ENCODE measurements around the gene CTXN1. TPM values are rescaled to one million over a fixed set of nuclear protein-coding genes. Genes with fewer than 3 reads are reported as not detected.

Gene CTXN1
- total RNA-seq, 1 experiment from 2014 or later: 5.2 TPM

- H3K27ac Mint-ChIP-seq (ENCODE audit: low read depth, unreplicated experiment): peak overlapping the region; percentile 97
- TF ChIP-seq CTCF (IDR thresholded peaks at IDR 0.05; ENCODE audit: unreplicated experiment): no peak
- intact Hi-C loops (cut with micrococcal nuclease): loop anchor here (5.0 kb wide), 2 partner anchors 44 to 214 kb away; no protein-coding TSS in a partner anchor
- BruUV-seq (replicated peaks): TSS peak; percentile 34
- H3K36me3 Mint-ChIP-seq (ENCODE audit: insufficient read depth, unreplicated experiment): peaks cover 41% of the 10 kb centered on the region
- peak overlapping the region; percentile 94 for H3K4me3 Mint-ChIP-seq (ENCODE audit: unreplicated experiment)
- ChIA-PET CTCF (interaction anchor here (0.9 to 4.3 kb wide), 21 partner anchors 8 to 762 kb away, joined by 3 to 47 read pairs (median 9); partner anchors contain the start of genes ELAVL1 and SNAPC2), POLR2A (interaction anchor here (0.6 to 4.9 kb wide), 19 partner anchors 10 to 378 kb away, joined by 3 to 82 read pairs (median 5); partner anchors contain the start of genes ELAVL1, MAP2K7, NDUFA7 and PET100)
- DNase-seq (ENCODE audit: unreplicated experiment): no peak
- no peaks in the 10 kb centered on the region for H3K27me3 Mint-ChIP-seq (ENCODE audit: insufficient read depth, unreplicated experiment)
- H3K4me1 Mint-ChIP-seq (ENCODE audit: insufficient read depth, unreplicated experiment): peaks cover 11% of the 10 kb centered on the region
- H3K9me3 Mint-ChIP-seq (ENCODE audit: unreplicated experiment): no peaks in the 10 kb centered on the region
Measured at GRCh38 chr19:7942981-7943443, 17.1 kb upstream of the CTXN1 start.

GRCh38 chr19:7941895-7942596 is 16.1 kb upstream of the CTXN1 start:
- ChIA-PET POLR2A (interaction anchor here (0.5 to 4.9 kb wide), 9 partner anchors 11 to 493 kb away, joined by 3 to 82 read pairs (median 4); partner anchors contain the start of genes ELAVL1 and SNAPC2), CTCF (interaction anchor here (0.7 to 4.3 kb wide), 2 partner anchors 60 to 111 kb away, joined by 4 to 47 read pairs; no protein-coding TSS in a partner anchor)
- TF ChIP-seq CTCF (IDR thresholded peaks at IDR 0.05; ENCODE audit: unreplicated experiment): no peak
- no TSS peak for BruUV-seq (replicated peaks)
- Mint-ChIP-seq H3K9me3 (ENCODE audit: unreplicated experiment) (no peaks in the 10 kb centered on the region), H3K4me3 (ENCODE audit: unreplicated experiment) (peak overlapping the region; percentile 94), H3K27me3 (ENCODE audit: insufficient read depth, unreplicated experiment) (no peaks in the 10 kb centered on the region), H3K36me3 (ENCODE audit: insufficient read depth, unreplicated experiment) (peaks cover 51% of the 10 kb centered on the region), H3K4me1 (ENCODE audit: insufficient read depth, unreplicated experiment) (peaks cover 11% of the 10 kb centered on the region), H3K27ac (ENCODE audit: low read depth, unreplicated experiment) (peak overlapping the region; percentile 97)
- no peak for DNase-seq (ENCODE audit: unreplicated experiment)
- intact Hi-C loops (cut with micrococcal nuclease): loop anchor here (5.0 kb wide), 2 partner anchors 45 to 215 kb away; no protein-coding TSS in a partner anchor

GRCh38 chr19:7940841-7941240 is 14.9 kb upstream of the CTXN1 start:
- Mint-ChIP-seq H3K27ac (ENCODE audit: low read depth, unreplicated experiment) (no peak overlapping the region), H3K27me3 (ENCODE audit: insufficient read depth, unreplicated experiment) (no peaks in the 10 kb centered on the region), H3K36me3 (ENCODE audit: insufficient read depth, unreplicated experiment) (peaks cover 63% of the 10 kb centered on the region), H3K4me1 (ENCODE audit: insufficient read depth, unreplicated experiment) (peaks cover 11% of the 10 kb centered on the region), H3K4me3 (ENCODE audit: unreplicated experiment) (peak overlapping the region; percentile 21), H3K9me3 (ENCODE audit: unreplicated experiment) (no peaks in the 10 kb centered on the region)
- POLR2A ChIA-PET: interaction anchor here (4.1 kb wide), 1 partner anchor 12 kb away, joined by 56 read pairs; no protein-coding TSS in a partner anchor
- CTCF ChIA-PET: interaction anchor here (0.7 kb wide), 1 partner anchor 415 kb away, joined by 3 read pairs; no protein-coding TSS in a partner anchor
- no TSS peak for BruUV-seq (replicated peaks)
- intact Hi-C loops (cut with micrococcal nuclease): loop anchor here (5.0 kb wide), 2 partner anchors 46 to 216 kb away; no protein-coding TSS in a partner anchor
- no peak for TF ChIP-seq CTCF (IDR thresholded peaks at IDR 0.05; ENCODE audit: unreplicated experiment)
- no peak for DNase-seq (ENCODE audit: unreplicated experiment)

- BruUV-seq (replicated peaks): no TSS peak
- no peaks in the 10 kb centered on the region for H3K9me3 Mint-ChIP-seq (ENCODE audit: unreplicated experiment)
- H3K27ac Mint-ChIP-seq (ENCODE audit: low read depth, unreplicated experiment): peak overlapping the region; percentile 57
- peaks cover 90% of the 10 kb centered on the region for H3K36me3 Mint-ChIP-seq (ENCODE audit: insufficient read depth, unreplicated experiment)
- H3K4me3 Mint-ChIP-seq (ENCODE audit: unreplicated experiment): no peak overlapping the region
- intact Hi-C loops (cut with micrococcal nuclease): no loop called here
- POLR2A ChIA-PET: no interaction called here
- TF ChIP-seq CTCF (IDR thresholded peaks at IDR 0.05; ENCODE audit: unreplicated experiment): no peak
- no peaks in the 10 kb centered on the region for H3K4me1 Mint-ChIP-seq (ENCODE audit: insufficient read depth, unreplicated experiment)
- CTCF ChIA-PET: interaction anchor here (0.6 to 1.8 kb wide), 2 partner anchors 9 to 371 kb away, joined by 3 to 7 read pairs; partner anchors contain the start of gene TIMM44
- H3K27me3 Mint-ChIP-seq (ENCODE audit: insufficient read depth, unreplicated experiment): no peaks in the 10 kb centered on the region
- DNase-seq (ENCODE audit: unreplicated experiment): no peak
Measured at GRCh38 chr19:7934766-7935165, 8.8 kb upstream of the CTXN1 start.

Data from MCF 10A (cell line).